Measurements from ENCODE around the gene GLTP.

The GLTP gene

GRCh38 chr12:109844983-109845823 is 35.1 kb downstream of the GLTP start:
- DNase-seq (ENCODE audit: low read depth in 2 of 3, low spot score in 2 of 3) = peak; percentile 76 to 98 (median 93)

DNA sequence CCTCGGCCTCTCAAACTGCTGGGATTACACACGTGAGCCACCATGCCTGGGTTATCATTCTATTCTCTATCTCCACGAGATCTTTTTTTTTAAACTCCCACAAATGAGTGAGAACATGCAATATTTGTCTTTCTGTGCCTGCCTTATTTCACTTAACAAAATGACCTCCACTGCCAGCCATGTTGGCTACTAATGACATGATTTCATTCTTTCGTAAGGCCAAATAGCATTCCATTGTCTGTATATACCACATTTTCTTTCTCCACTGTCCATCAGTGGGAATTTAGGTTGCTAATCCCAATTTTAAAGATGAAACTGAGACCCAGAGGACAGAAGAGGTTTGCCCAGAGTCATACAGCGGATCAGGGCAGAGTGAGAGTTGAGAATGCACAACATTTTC is 36.2 kb downstream of the GLTP start:
- DNase-seq (ENCODE audit: low read depth in 2 of 3, low spot score in 2 of 3) = no peak

DNA sequence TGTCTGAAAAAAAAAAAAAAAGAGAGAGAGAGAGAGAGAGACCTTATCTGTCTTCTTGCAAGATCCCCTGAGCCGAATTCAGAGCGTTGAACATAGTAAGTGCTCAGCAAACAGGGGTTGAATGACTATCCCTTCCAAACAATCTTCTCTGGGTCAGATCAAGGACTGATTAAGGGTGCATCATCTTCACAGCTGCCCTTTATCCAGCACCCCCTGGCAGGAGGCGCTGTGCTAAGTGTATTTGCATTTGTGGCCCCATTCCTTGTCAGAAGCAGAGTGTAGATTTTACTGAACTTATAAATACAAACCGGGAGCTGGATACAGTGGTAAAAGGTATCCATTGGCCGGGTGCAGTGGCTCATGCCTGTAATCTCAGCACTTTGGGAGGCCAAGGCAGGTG is 38.3 kb downstream of the GLTP start:
- no peak for DNase-seq (ENCODE audit: low read depth in 2 of 3, low spot score in 2 of 3)

GRCh38 chr12:109841356-109841755 is 39.0 kb downstream of the GLTP start:
- no peak for DNase-seq (ENCODE audit: low read depth in 2 of 3, low spot score in 2 of 3)

- no peak for DNase-seq (ENCODE audit: low read depth in 2 of 3, low spot score in 2 of 3)
These were observed 39.9 kb downstream of the GLTP start for GRCh38 chr12:109840305-109841074.

GRCh38 chr12:109839444-109839843 is 40.9 kb downstream of the GLTP start:
- DNase-seq (ENCODE audit: low read depth in 2 of 3, low spot score in 2 of 3) = no peak

DNA sequence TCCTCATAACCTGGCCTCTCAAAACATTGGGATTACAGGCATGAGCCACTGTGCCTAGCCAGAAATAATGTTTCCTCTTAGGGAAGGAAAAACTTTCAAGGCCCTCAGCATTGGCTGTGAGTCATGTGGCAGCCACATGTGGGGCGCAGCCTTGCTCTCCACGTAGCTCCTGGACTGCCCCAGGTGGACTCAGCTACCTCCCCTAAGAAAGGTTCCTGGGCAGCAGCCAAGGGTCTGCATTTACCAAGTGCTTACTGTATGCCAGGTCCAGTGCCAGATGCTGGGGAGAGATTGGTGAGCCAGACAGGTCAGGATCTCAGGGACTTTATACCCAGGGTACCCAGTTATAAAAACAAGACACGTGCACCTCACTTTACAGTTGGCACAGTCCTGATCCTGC is 43.4 kb downstream of the GLTP start:
- no peak for DNase-seq (ENCODE audit: low read depth in 2 of 3, low spot score in 2 of 3)

DNA sequence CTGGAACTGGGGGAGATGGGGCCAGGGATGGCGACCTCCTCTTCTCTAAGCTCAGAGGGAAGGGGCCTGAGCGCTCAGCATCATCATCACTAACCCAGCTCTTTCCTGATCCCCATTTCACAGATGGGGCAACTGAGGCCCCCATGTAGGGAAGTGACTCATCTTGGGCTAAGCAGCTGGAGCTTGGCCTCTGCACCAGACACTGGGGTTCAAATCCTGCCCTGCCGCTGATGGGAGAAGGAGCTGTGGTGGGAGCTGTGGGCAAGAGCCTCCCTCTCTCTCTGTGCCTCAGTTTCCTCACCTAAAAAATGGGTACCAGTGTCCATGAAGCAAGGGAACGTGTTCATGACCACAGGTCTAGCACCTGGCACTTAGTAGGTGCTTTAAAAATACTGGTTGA is 44.5 kb downstream of the GLTP start:
- DNase-seq (ENCODE audit: low read depth in 2 of 3, low spot score in 2 of 3) = no peak

- no peak for DNase-seq (ENCODE audit: low read depth in 2 of 3, low spot score in 2 of 3)
These were observed 46.8 kb downstream of the GLTP start, which contains the start of gene TRPV4 for GRCh38 chr12:109833307-109834189. TSS of gene TRPV4 (minus strand) at chr12:109833398. CDS start at chr12:109814796, 18,602 bp downstream.

DNA sequence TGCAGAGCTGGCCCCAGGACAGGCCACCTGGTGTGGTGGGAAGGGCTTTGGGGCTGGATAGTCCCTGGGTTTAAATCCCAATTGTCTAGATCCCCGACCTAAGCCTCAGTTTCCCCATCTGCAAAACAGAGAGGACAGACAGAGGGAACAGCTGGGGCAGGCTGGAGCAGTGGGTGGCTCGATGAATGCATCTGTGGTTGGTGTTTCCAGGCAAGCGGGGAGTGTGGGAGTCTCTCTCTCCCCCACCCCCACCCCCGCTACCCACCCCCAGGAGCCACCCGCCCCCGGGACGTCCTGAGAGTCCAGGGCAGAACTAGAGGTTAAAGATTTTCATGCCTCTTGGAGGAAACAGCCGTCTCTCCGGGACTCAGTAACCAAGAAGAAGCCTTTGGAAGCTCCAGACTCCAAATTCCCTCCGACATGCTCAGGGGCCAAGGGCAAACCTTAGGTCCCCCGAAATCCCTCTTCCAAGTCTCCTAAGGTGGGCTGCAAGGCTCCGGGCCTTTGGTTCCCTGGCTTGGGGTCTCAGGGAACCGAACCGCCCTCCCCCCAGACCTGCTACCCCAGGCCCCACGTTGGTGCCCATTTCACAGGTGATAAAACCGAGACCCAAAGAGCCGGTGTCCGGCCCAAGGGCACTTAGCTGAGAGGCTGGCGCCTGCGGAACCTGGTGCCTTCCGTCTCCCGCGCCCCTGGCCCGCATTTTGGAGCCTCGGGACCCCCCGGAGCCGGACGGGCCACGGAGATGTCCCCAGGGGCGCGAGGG is 47.6 kb downstream of the GLTP start:
- no peak for DNase-seq (ENCODE audit: low read depth in 2 of 3, low spot score in 2 of 3)

- no peak for DNase-seq (ENCODE audit: low read depth in 2 of 3, low spot score in 2 of 3)
These were observed 48.4 kb downstream of the GLTP start for GRCh38 chr12:109831929-109832328.

DNA sequence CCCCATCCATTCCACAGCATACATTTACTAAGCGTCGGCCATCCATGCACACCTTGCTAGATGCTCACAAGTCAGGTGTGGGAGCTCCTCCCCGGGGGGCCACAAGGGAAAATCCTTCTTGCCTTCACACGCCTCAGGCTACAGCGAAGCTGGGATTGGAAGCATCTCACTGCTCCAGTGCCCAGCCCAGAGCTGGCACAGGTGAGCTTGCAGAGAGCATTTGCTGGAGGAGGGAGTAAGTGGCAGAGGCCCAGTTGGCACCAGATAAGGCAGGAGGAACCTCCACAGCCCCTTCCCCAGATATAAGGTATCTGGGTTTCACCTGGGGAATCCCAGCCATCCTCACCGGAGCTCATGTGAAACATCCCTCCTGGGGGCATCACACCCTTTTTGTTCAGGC is 49.0 kb downstream of the GLTP start:
- no peak for DNase-seq (ENCODE audit: low read depth in 2 of 3, low spot score in 2 of 3)

DNA sequence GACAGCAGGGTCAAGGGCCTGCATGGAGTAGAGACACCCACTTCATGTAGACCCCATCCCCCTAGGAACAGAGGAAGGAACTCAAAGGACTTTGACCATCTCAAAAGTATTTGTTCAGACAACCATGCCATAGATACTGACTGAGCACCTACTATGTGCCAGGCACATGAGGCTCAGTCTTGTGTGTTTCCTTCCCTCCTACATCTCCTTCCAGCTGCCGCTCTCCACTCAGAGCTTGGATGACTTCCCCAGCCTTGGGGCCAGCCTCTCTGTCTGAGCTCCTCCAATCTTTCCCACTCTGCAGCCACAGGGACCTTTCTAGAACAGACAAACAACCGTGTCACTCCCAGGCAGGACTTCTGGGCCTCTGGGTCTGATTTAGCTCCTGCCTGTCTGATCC is 49.6 kb downstream of the GLTP start:
- no peak for DNase-seq (ENCODE audit: low read depth in 2 of 3, low spot score in 2 of 3)

- DNase-seq (ENCODE audit: low read depth in 2 of 3, low spot score in 2 of 3) = no peak
These were observed 50.1 kb downstream of the GLTP start for GRCh38 chr12:109830267-109830666.

GRCh38 chr12:109829667-109830066 is 50.7 kb downstream of the GLTP start:
- DNase-seq (ENCODE audit: low read depth in 2 of 3, low spot score in 2 of 3) = no peak

GRCh38 chr12:109828754-109829511 is 51.4 kb downstream of the GLTP start:
- DNase-seq (ENCODE audit: low read depth in 2 of 3, low spot score in 2 of 3) = no peak

- no peak for DNase-seq (ENCODE audit: low read depth in 2 of 3, low spot score in 2 of 3)
These were observed 52.5 kb downstream of the GLTP start for GRCh38 chr12:109827566-109828550.

DNA sequence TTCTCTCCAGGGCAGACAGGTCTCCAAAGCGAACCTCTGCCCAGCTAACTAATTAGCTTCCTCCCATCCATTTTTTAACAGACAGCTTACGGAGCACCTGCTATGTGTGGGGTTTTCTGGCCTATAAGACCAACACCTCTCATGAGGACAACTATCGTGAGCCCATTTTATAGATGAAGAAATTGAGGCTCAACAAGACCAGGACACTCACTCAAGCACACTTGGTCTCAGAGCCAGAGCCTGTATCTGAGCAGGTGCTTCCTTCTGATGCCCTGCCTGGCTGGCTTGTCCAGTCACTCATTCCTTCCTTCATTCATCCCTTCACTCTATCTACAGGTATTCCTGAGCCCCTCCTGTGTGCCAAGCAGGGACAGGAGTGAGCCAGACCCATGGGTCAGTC is 53.3 kb downstream of the GLTP start:
- DNase-seq (ENCODE audit: low read depth in 2 of 3, low spot score in 2 of 3) = no peak

- DNase-seq (ENCODE audit: low read depth in 2 of 3, low spot score in 2 of 3) = no peak
These were observed 55.6 kb downstream of the GLTP start for GRCh38 chr12:109824731-109825130.

Data from activated CD8-positive, alpha-beta memory T cell treated with anti-CD3 and anti-CD28 coated beads for 48 hours (primary cell).